ENCODE results near the gene CHST3. TPM values are rescaled to one million over a fixed set of nuclear protein-coding genes. Genes with fewer than 3 reads are reported as not detected.

CHST3 gene
- polyA plus RNA-seq (2011; rRNA removed): 12.8 and 13.8 TPM in 2 replicates
- polyA plus RNA-seq (2012; cell fraction: cytosol; rRNA removed): 8.7 and 12.5 TPM in 2 replicates
- polyA plus RNA-seq (2012; cell fraction: nucleus; rRNA removed): 18.6 and 20.9 TPM in 2 replicates
- 20.3 to 23.1 TPM (median 21.7 TPM) in 3 replicates for polyA plus RNA-seq (2017; fragmentation: RNase III; extraction: RNeasy Plus Mini Kit Qiagen cat#74134 plus additional on column Dnase treatment)
- polyA minus RNA-seq (2011; rRNA and poly(A)+ RNA removed): 19.1 and 21.1 TPM in 2 replicates

- Histone ChIP-seq H3K9me3 (no peaks in the 10 kb centered on the region), H3K27ac (peak within 1 kb of the TSS; percentile 92 to 98), H3K4me3 (peak within 1 kb of the TSS; percentile 77), H3K4me1 (peaks cover 42% of the 10 kb centered on the region), H3K4me2 (peak within 1 kb of the TSS; percentile 97)
- ChIA-PET POLR2A (interaction anchor here (1.0 to 1.7 kb wide), 5 partner anchors 8 to 309 kb away, joined by 3 to 16 read pairs (median 3); partner anchors contain the start of gene DDIT4), CTCF (interaction anchor here (0.6 to 10.8 kb wide), 11 partner anchors 9 to 376 kb away, joined by 3 to 101 read pairs (median 4); no protein-coding TSS in a partner anchor)
- ATAC-seq (peak; percentile 70 to 75), FAIRE-seq (no peak), DNase-seq (ENCODE audit: low read depth in 1 of 2, low spot score in 1 of 2) (peak in 1 of 2 experiments; percentile 32)
- WGBS (ENCODE audit: missing lambda C conversion rate): 0% methylated on average over 7 of the region's 77 CpGs
- TF ChIP-seq, protein P1, sequence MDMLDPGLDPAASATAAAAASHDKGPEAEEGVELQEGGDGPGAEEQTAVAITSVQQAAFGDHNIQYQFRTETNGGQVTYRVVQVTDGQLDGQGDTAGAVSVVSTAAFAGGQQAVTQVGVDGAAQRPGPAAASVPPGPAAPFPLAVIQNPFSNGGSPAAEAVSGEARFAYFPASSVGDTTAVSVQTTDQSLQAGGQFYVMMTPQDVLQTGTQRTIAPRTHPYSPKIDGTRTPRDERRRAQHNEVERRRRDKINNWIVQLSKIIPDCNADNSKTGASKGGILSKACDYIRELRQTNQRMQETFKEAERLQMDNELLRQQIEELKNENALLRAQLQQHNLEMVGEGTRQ (IDR thresholded peaks at IDR 0.05): no peak
- TF ChIP-seq NPAS2 (CRISPR knock-in tag; IDR thresholded peaks at IDR 0.05; ENCODE audit: borderline replicate concordance) (no peak), POLR2A (IDR thresholded peaks at IDR 0.05; ENCODE audit: low read length) (peak; percentile 36), RNF2 (IDR thresholded peaks at IDR 0.05; ENCODE audit: borderline replicate concordance, low read depth) (no peak), JUN (IDR thresholded peaks at IDR 0.05) (peak in 1 of 2 experiments; percentile 49; a peak in 1 of 5 replicates), PHF8 (IDR thresholded peaks at IDR 0.05; ENCODE audit: borderline replicate concordance, low read depth) (0 out of 2 replicates have a peak, but pooled peaks have one; percentile 27), NFE2L2 (conservative IDR thresholded peaks at IDR 0.05; ENCODE audit: low read length) (no peak), ESRRA (IDR thresholded peaks at IDR 0.05; ENCODE audit: borderline replicate concordance, low read length) (no peak), CTCF (IDR thresholded peaks at IDR 0.05) (peak; percentile 11; the same call in 1 of the 3 replicates)
These were observed at the start of gene CHST3 for GRCh38 chr10:71964098-71964742. Gene CHST3 (plus strand): TSS chr10:71964395. CDS start chr10:72005843, 41,448 bp downstream.

DNA sequence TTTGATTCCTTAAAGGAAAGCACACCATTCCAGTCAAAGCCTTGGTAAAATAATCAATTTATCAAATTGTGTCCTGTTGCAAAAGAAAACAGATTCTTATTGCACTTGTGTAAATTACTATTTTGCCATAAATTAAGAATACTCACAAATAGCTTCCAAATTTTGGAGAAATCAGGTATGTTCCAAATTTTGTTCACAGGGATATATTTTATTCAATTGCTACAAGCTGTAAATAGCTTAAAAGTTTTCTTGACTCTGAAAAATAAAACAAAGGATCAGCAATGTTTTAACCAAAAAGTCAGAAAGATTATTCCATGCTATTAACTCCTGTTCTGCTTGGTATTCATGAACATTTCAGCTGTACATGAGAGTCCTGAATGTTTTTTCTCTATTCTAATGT lies 47.4 kb upstream of the CHST3 start:
- FAIRE-seq (no peak), ATAC-seq (no peak), DNase-seq (ENCODE audit: low read depth in 1 of 2, low spot score in 1 of 2) (no peak)
- Histone ChIP-seq H3K4me1 (peaks cover 32% of the 10 kb centered on the region), H3K4me2 (no peak overlapping the region), H3K4me3 (no peak overlapping the region), H3K9me3 (no peaks in the 10 kb centered on the region), H3K27ac (no peak overlapping the region)
- POLR2A ChIA-PET: interaction anchor here (0.6 kb wide), 1 partner anchor 51 kb away, joined by 5 read pairs; no protein-coding TSS in a partner anchor
- no peak for TF ChIP-seq E2F6 (IDR thresholded peaks at IDR 0.05; ENCODE audit: borderline replicate concordance, low read depth)
- TF ChIP-seq CHD4 (IDR thresholded peaks at IDR 0.05; ENCODE audit: borderline replicate concordance): no peak
- TF ChIP-seq EP300 (IDR thresholded peaks at IDR 0.05): no peak
- TF ChIP-seq HOXB13 (CRISPR knock-in tag; IDR thresholded peaks at IDR 0.05; ENCODE audit: low read depth): no peak
- TF ChIP-seq GATA3 (IDR thresholded peaks at IDR 0.05; ENCODE audit: borderline replicate concordance): no peak
- TF ChIP-seq EHF (CRISPR knock-in tag; IDR thresholded peaks at IDR 0.05): no peak
- TF ChIP-seq, protein P2, sequence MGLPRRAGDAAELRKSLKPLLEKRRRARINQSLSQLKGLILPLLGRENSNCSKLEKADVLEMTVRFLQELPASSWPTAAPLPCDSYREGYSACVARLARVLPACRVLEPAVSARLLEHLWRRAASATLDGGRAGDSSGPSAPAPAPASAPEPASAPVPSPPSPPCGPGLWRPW (IDR thresholded peaks at IDR 0.05): no peak
- no peak for TF ChIP-seq KDM1A (IDR thresholded peaks at IDR 0.05; ENCODE audit: low read depth)
- no peak for TF ChIP-seq CEBPB (IDR thresholded peaks at IDR 0.05)
- no peak for TF ChIP-seq RFX5 (IDR thresholded peaks at IDR 0.05)
- TF ChIP-seq, protein P1 (IDR thresholded peaks at IDR 0.05): no peak
- TF ChIP-seq HOXA7 (CRISPR knock-in tag; IDR thresholded peaks at IDR 0.05): no peak
- no peak for TF ChIP-seq JUNB (IDR thresholded peaks at IDR 0.05)
- TF ChIP-seq SMC3 (IDR thresholded peaks at IDR 0.05): no peak
- TF ChIP-seq RARB (CRISPR knock-in tag; IDR thresholded peaks at IDR 0.05): no peak
- no peak for TF ChIP-seq HMGXB4 (CRISPR knock-in tag; IDR thresholded peaks at IDR 0.05; ENCODE audit: borderline replicate concordance)
- CTCF ChIA-PET: interaction anchor here (0.8 to 6.5 kb wide), 21 partner anchors 11 to 416 kb away, joined by 3 to 39 read pairs (median 5); partner anchors contain the start of gene CHST3

Data from A549 (cell line).